ENCODE data around the gene TTC32. TPM values are rescaled to one million over a fixed set of nuclear protein-coding genes. Genes with fewer than 3 reads are reported as not detected.

The TTC32 gene
- total RNA-seq, 2 donors from 2014 or later: 9.0 to 9.3 TPM

DNA sequence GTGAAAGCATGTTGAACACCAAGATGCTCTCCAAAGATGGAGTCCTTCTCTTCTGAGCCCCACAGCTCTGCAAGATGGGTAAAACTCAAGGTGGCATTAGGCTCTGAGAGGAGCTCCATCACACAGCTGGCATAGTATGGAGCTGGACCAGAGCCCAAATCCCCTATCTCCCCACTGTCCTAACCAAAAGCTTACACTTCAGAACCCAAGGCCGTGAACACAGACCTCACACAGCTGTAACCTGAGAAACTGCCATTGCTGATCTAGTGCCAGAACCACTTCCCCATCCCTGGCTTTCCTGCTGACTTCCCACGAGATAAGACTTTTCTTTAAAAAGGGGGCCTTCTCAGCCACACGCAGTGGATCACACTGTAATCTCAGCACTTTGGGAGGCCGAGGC lies 25.0 kb downstream of the TTC32 start:
- no peaks in the 10 kb centered on the region for H3K4me1 ChIP-seq
- H3K36me3 ChIP-seq: no peaks in the 10 kb centered on the region
- TF ChIP-seq, protein P1, sequence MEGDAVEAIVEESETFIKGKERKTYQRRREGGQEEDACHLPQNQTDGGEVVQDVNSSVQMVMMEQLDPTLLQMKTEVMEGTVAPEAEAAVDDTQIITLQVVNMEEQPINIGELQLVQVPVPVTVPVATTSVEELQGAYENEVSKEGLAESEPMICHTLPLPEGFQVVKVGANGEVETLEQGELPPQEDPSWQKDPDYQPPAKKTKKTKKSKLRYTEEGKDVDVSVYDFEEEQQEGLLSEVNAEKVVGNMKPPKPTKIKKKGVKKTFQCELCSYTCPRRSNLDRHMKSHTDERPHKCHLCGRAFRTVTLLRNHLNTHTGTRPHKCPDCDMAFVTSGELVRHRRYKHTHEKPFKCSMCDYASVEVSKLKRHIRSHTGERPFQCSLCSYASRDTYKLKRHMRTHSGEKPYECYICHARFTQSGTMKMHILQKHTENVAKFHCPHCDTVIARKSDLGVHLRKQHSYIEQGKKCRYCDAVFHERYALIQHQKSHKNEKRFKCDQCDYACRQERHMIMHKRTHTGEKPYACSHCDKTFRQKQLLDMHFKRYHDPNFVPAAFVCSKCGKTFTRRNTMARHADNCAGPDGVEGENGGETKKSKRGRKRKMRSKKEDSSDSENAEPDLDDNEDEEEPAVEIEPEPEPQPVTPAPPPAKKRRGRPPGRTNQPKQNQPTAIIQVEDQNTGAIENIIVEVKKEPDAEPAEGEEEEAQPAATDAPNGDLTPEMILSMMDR (IDR thresholded peaks at IDR 0.05): no peak
- H3K9ac ChIP-seq (ENCODE audit: low read depth in 2 of 2, low read length in 2 of 2): no peak overlapping the region
- H3K27me3 ChIP-seq: no peaks in the 10 kb centered on the region
- no peak overlapping the region for H3K27ac ChIP-seq
- DNase-seq: no peak
- H3K4me3 ChIP-seq: no peak overlapping the region
- intact Hi-C loops (cut with DNase I): no loop called here
- H3K9me3 ChIP-seq: no peaks in the 10 kb centered on the region

DNA sequence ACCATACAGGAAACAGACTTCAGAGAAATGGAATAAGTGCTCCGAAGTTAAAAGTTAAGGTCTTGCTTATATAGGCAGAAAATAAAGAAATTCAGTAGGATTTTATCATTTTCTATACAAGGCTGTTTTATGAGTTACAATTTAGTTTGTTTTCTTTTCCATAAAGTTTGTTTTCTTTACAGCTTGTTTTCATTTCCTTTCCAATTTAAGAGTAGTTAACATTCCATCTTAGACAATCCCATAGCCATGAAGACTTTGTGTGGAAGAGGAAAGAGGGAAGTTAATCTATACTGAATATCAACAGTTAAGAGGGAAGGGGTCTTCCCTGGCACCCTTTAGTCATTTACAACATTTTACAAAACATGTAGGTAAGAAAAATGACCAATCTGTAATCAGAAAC lies 26.5 kb downstream of the TTC32 start:
- no peak for DNase-seq
- TF ChIP-seq, protein P1 (IDR thresholded peaks at IDR 0.05): no peak
- intact Hi-C loops (cut with DNase I): no loop called here

DNA sequence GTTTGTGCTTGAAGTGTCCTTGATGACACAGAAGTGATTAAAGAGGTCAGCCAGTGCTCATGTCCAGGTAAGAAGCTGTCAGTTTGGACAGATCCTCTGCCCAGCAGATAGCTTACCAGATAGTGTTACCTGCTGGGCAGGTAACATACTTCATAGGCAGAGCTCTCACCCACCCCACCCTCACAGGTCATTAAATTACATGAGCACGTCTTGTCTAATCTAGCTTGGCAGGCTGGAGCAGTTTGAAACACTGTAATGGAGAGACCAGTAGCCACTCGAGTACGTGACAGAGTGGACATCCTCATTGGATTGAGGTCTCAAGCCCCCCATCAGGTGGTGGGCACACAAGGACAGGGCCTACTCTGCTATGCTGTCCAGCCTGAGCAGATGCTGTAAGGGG lies 27.1 kb downstream of the TTC32 start:
- H3K27ac ChIP-seq: no peak overlapping the region
- TF ChIP-seq, protein P1 (IDR thresholded peaks at IDR 0.05): no peak
- no peak overlapping the region for H3K9ac ChIP-seq (ENCODE audit: low read depth in 2 of 2, low read length in 2 of 2)
- H3K9me3 ChIP-seq: no peaks in the 10 kb centered on the region
- no peak overlapping the region for H3K4me3 ChIP-seq
- no peak for DNase-seq
- no peaks in the 10 kb centered on the region for H3K4me1 ChIP-seq
- no peaks in the 10 kb centered on the region for H3K36me3 ChIP-seq
- H3K27me3 ChIP-seq: no peaks in the 10 kb centered on the region
- intact Hi-C loops (cut with DNase I): no loop called here

More for the DNA sequence above, 26.5 kb downstream of the TTC32 start:
- Histone ChIP-seq H3K4me1 (no peaks in the 10 kb centered on the region), H3K36me3 (no peaks in the 10 kb centered on the region), H3K9me3 (no peaks in the 10 kb centered on the region), H3K27me3 (no peaks in the 10 kb centered on the region), H3K4me3 (no peak overlapping the region), H3K9ac (ENCODE audit: low read depth in 2 of 2, low read length in 2 of 2) (no peak overlapping the region), H3K27ac (no peak overlapping the region)

GRCh38 chr2:19873014-19873413 lies 28.8 kb downstream of the TTC32 start:
- no peak overlapping the region for H3K27ac ChIP-seq
- no peaks in the 10 kb centered on the region for H3K9me3 ChIP-seq
- no peaks in the 10 kb centered on the region for H3K27me3 ChIP-seq
- no peak overlapping the region for H3K9ac ChIP-seq (ENCODE audit: low read depth in 2 of 2, low read length in 2 of 2)
- TF ChIP-seq, protein P1 (IDR thresholded peaks at IDR 0.05): no peak
- H3K4me3 ChIP-seq: no peak overlapping the region
- H3K4me1 ChIP-seq: no peaks in the 10 kb centered on the region
- intact Hi-C loops (cut with DNase I): no loop called here
- H3K36me3 ChIP-seq: no peaks in the 10 kb centered on the region
- DNase-seq: no peak

- TF ChIP-seq, protein P1 (IDR thresholded peaks at IDR 0.05): no peak
- Histone ChIP-seq H3K27ac (no peak overlapping the region), H3K4me3 (no peak overlapping the region), H3K4me1 (no peaks in the 10 kb centered on the region), H3K9me3 (no peaks in the 10 kb centered on the region), H3K27me3 (no peaks in the 10 kb centered on the region), H3K36me3 (no peaks in the 10 kb centered on the region), H3K9ac (ENCODE audit: low read depth in 2 of 2, low read length in 2 of 2) (no peak overlapping the region)
- intact Hi-C loops (cut with DNase I): no loop called here
- no peak for DNase-seq
These were observed 29.5 kb downstream of the TTC32 start for GRCh38 chr2:19872302-19872701.

DNA sequence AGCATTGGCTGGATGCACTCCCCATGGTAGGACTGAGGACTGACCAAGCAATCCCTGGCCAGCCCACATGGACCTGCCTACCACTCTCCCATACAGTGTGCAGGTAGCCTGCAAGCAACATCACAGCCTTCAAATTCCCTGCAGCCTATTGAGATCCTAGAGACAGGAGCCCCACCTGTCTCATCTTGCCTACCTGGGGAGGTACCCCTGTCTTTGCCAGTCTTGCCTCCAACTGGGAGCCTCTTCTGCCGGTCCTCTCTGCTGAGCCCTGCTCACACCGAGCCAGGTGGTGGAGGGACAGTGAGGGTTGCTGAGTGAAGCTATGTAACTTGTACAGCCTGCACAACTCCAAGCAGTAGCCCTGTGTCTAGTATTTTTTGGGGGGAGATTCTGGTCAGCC lies 29.9 kb downstream of the TTC32 start:
- no peaks in the 10 kb centered on the region for H3K36me3 ChIP-seq
- TF ChIP-seq, protein P1 (IDR thresholded peaks at IDR 0.05): no peak
- no peak overlapping the region for H3K27ac ChIP-seq
- no peaks in the 10 kb centered on the region for H3K9me3 ChIP-seq
- DNase-seq: no peak
- intact Hi-C loops (cut with DNase I): no loop called here
- H3K4me3 ChIP-seq: no peak overlapping the region
- H3K27me3 ChIP-seq: no peaks in the 10 kb centered on the region
- no peak overlapping the region for H3K9ac ChIP-seq (ENCODE audit: low read depth in 2 of 2, low read length in 2 of 2)
- H3K4me1 ChIP-seq: no peaks in the 10 kb centered on the region

Measured in colonic mucosa (tissue), 4 donors.